Retinal pigment epithelial cell (primary cell): ENCODE data around the gene ATP2B2.
A peak's percentile ranks its signal among the peaks of the same experiment; 100 is the strongest.

Source experiments
- DNase-seq: peaks from one replicate; pipeline ENCODE4 v3.0.0-alpha.2; 2010; ENCODE audit warnings: low read depth
- H3K4me3 ChIP-seq: 2 replicates; pipeline ENCODE4 v1.5.1; 2011; ENCODE audit warnings: mild to moderate bottlenecking, low read length, control low read depth, moderate library complexity
- CTCF ChIP-seq: conservative IDR thresholded peaks from 2 replicates; pipeline ENCODE4 v1.5.1; 2011; ENCODE audit warnings: low read depth, low read length, control low read depth, inconsistent platforms

Gene ATP2B2

GRCh38 chr3:10353160-10353559 is 152.2 kb downstream of the ATP2B2 start:
- TF ChIP-seq CTCF: no peak
- DNase-seq: no peak
- no peak overlapping the region for H3K4me3 ChIP-seq

- TF ChIP-seq CTCF: peak; percentile 10
- peak; percentile 43 for DNase-seq
- H3K4me3 ChIP-seq: no peak overlapping the region
Measured at GRCh38 chr3:10352146-10352911, 153.1 kb downstream of the ATP2B2 start.

GRCh38 chr3:10351013-10351735 is 154.2 kb downstream of the ATP2B2 start:
- H3K4me3 ChIP-seq: no peak overlapping the region
- DNase-seq: no peak
- no peak for TF ChIP-seq CTCF

- H3K4me3 ChIP-seq: no peak overlapping the region
- no peak for TF ChIP-seq CTCF
- DNase-seq: no peak
Measured at GRCh38 chr3:10350324-10350985, 154.9 kb downstream of the ATP2B2 start.

GRCh38 chr3:10349801-10350200 is 155.6 kb downstream of the ATP2B2 start:
- H3K4me3 ChIP-seq: no peak overlapping the region
- TF ChIP-seq CTCF: no peak
- DNase-seq: no peak

- no peak overlapping the region for H3K4me3 ChIP-seq
- no peak for TF ChIP-seq CTCF
- DNase-seq: no peak
Measured at GRCh38 chr3:10348404-10348721, 157.0 kb downstream of the ATP2B2 start.
